ENCODE data around the gene FEZF1. TPM values are rescaled to one million over a fixed set of nuclear protein-coding genes. Genes with fewer than 3 reads are reported as not detected.

The FEZF1 gene
- polyA plus RNA-seq, 1 donor from 2014 or later, result 1.1 TPM

DNA sequence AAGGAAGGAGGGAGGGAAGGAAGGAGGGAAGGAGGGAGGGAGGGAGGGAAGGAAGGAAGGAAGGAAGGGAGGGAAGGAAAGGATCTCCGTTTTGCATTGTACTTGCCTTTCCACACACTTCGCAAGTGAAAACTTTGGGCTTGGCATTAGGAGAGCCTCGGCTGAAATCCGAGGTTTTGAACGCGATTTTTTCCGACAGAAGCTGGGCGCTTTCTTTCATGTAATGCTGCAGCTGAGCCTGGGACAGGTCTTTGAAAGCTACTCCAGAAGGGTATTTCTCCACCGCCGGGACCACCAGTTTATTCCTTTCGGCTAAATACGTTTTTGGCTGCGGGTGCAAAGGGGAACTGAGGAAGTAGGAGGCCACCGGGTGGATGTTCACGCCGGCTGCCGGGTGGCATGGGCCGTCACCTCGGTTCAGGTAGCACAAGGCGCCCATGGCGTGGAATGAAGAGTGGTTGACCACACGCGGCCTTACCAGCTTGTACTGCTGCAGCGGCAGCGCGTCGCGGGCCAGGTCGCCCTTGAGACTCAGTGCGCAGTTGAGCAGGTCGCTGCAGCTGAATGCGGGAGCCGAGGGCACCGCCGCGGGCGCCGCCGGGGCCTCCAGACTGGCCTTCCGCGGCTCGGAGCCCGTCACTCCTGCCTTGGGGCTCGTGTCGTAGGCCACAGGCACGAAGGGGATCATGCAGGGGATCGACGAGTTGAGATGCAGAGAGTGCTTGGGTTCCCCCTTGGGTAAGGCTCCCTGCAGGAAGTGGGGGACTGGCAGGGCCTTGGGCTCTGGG, 825 bp downstream of the FEZF1 start:
- Histone ChIP-seq H3K9me2 (ENCODE audit: insufficient read depth, low read length) (no peaks in the 10 kb centered on the region), H3F3A (ENCODE audit: insufficient read depth, low read length, poor library complexity, severe bottlenecking) (no peaks in the 10 kb centered on the region), H3K27ac (ENCODE audit: low read length) (no peak overlapping the region), H4K20me1 (ENCODE audit: insufficient read depth) (no peaks in the 10 kb centered on the region), H3K9ac (ENCODE audit: low read length) (peak overlapping the region; percentile 9), H3K36me3 (ENCODE audit: insufficient read depth, low read length) (no peaks in the 10 kb centered on the region), H3K4me3 (ENCODE audit: low read length) (peak overlapping the region; percentile 86), H3K27me3 (ENCODE audit: insufficient read depth, low read depth, low read length) (peaks cover 99% of the 10 kb centered on the region), H2AFZ (ENCODE audit: low read depth, low read length) (no peak overlapping the region), H3K9me3 (ENCODE audit: low read length) (no peaks in the 10 kb centered on the region), H3K4me2 (ENCODE audit: low read length) (no peak overlapping the region), H3K79me2 (replicated peaks; ENCODE audit: insufficient read depth, low read length) (peaks cover 97% of the 10 kb centered on the region)
- TF ChIP-seq POLR2AphosphoS5 (IDR thresholded peaks at IDR 0.05) (peak; percentile 15), EP300 (conservative IDR thresholded peaks at IDR 0.05; ENCODE audit: poor library complexity, severe bottlenecking) (no peak)

DNA sequence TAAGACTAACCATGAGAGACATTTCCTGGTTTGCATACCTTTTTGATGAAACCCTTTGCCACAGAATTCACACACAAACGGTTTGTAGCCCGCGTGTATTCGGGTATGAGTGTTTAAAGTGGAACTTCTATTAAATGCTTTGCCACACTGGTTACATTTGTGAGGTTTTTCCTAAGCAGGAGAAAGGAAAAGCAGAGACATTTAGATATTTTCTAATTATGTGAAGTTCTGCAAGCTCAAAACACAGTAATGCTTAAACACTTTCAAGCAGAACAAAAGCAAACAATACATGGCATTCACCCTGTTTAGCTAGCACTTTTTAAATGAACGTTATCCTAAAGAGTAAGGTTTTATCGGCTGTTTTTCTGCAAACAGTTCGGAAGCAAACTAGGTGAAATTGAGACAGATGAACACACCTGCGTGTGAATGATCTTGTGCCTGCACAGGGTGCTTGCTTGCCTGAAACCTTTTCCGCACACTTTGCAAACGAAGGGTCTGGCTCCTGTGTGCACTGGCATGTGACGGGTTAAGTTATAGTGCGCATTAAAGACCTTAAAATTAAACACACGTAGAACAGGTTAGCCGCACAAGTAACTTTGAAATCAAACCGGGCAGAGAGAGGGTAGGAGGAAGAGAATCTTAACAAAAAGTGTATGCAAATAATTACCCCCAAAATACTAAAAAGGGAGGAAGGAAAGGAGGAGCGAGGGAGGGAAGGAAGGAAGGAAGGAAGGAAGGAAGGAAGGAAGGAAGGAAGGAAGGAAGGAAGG, 1.6 kb downstream of the FEZF1 start:
- H3K27me3 ChIP-seq (ENCODE audit: insufficient read depth, low read depth, low read length), result peaks cover 91% of the 10 kb centered on the region
- H3K27ac ChIP-seq (ENCODE audit: low read length), result no peak overlapping the region
- H3K36me3 ChIP-seq (ENCODE audit: insufficient read depth, low read length), result no peaks in the 10 kb centered on the region
- no peak for TF ChIP-seq EZH2 (IDR thresholded peaks at IDR 0.05; ENCODE audit: borderline replicate concordance, insufficient read depth, low read length, poor library complexity, severe bottlenecking)
- peak; percentile 54 for TF ChIP-seq POLR2AphosphoS5 (IDR thresholded peaks at IDR 0.05)
- no peak overlapping the region for H3K9ac ChIP-seq (ENCODE audit: low read length)
- H3K79me2 ChIP-seq (replicated peaks; ENCODE audit: insufficient read depth, low read length), result peaks cover 96% of the 10 kb centered on the region
- peak overlapping the region; percentile 1 for H3K4me3 ChIP-seq (ENCODE audit: low read length)
- H3K9me3 ChIP-seq (ENCODE audit: low read length), result no peaks in the 10 kb centered on the region
- H2AFZ ChIP-seq (ENCODE audit: low read depth, low read length), result no peak overlapping the region
- H4K20me1 ChIP-seq (ENCODE audit: insufficient read depth), result no peaks in the 10 kb centered on the region
- H3F3A ChIP-seq (ENCODE audit: insufficient read depth, low read length, poor library complexity, severe bottlenecking), result no peaks in the 10 kb centered on the region
- H3K4me2 ChIP-seq (ENCODE audit: low read length), result no peak overlapping the region
- no peaks in the 10 kb centered on the region for H3K9me2 ChIP-seq (ENCODE audit: insufficient read depth, low read length)

DNA sequence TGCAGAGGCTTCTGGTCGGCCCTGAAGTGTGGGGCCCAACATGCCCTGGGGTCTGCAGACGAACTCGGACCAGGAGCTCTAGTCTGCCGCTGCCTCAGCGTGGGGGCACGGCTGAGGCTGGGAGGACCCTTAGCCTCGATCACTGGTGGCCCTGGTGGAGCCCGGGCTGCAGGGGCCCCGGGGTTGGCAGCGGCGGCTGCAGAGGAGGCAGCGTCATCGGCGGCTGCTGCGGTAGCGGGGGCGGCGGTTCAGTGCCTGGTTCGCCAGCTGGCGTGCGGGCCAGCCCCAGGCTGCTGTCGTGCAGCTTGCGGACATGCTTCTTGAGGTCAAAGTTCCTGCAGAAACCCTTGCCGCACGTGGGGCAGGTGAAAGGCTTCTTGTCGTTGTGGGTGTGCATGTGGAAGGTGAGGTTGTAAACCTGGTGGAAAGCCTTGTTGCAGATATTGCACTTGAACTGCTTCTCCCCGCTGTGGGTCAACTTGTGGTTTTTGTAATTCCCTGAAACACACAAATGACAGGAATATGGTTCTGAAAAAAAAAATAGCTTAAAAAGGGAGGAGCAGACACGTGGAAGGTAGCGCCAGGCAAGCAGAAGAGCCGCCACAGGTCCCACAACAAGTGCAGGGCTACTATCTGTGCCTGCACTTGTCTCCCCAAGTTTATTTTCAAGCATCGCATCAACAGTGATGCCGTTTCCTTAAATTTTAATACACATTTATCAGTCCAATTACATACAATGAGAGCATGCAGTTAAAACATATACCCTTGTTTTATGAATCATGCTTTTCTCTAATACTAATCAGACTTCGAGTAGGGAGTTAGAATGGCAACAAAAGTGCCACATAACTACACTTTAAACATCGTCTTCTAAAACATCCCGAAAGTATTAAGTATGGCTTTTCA, 2.4 kb downstream of the FEZF1 start:
- H4K20me1 ChIP-seq (ENCODE audit: insufficient read depth), result no peaks in the 10 kb centered on the region
- H3K27me3 ChIP-seq (ENCODE audit: insufficient read depth, low read depth, low read length), result peaks cover 82% of the 10 kb centered on the region
- no peak overlapping the region for H3K4me2 ChIP-seq (ENCODE audit: low read length)
- TF ChIP-seq EZH2 (IDR thresholded peaks at IDR 0.05; ENCODE audit: borderline replicate concordance, insufficient read depth, low read length, poor library complexity, severe bottlenecking) (no peak), MXI1 (conservative IDR thresholded peaks at IDR 0.05; ENCODE audit: poor library complexity, severe bottlenecking) (no peak), EP300 (conservative IDR thresholded peaks at IDR 0.05; ENCODE audit: poor library complexity, severe bottlenecking) (no peak), POLR2AphosphoS5 (IDR thresholded peaks at IDR 0.05) (peak; percentile 18), TAF1 (IDR thresholded peaks at IDR 0.05; ENCODE audit: low read depth) (no peak), RAD21 (conservative IDR thresholded peaks at IDR 0.05) (no peak)
- TF ChIP-seq, protein P1, sequence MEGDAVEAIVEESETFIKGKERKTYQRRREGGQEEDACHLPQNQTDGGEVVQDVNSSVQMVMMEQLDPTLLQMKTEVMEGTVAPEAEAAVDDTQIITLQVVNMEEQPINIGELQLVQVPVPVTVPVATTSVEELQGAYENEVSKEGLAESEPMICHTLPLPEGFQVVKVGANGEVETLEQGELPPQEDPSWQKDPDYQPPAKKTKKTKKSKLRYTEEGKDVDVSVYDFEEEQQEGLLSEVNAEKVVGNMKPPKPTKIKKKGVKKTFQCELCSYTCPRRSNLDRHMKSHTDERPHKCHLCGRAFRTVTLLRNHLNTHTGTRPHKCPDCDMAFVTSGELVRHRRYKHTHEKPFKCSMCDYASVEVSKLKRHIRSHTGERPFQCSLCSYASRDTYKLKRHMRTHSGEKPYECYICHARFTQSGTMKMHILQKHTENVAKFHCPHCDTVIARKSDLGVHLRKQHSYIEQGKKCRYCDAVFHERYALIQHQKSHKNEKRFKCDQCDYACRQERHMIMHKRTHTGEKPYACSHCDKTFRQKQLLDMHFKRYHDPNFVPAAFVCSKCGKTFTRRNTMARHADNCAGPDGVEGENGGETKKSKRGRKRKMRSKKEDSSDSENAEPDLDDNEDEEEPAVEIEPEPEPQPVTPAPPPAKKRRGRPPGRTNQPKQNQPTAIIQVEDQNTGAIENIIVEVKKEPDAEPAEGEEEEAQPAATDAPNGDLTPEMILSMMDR (IDR thresholded peaks at IDR 0.05; ENCODE audit: poor library complexity, severe bottlenecking), result no peak
- TF ChIP-seq, protein P2, sequence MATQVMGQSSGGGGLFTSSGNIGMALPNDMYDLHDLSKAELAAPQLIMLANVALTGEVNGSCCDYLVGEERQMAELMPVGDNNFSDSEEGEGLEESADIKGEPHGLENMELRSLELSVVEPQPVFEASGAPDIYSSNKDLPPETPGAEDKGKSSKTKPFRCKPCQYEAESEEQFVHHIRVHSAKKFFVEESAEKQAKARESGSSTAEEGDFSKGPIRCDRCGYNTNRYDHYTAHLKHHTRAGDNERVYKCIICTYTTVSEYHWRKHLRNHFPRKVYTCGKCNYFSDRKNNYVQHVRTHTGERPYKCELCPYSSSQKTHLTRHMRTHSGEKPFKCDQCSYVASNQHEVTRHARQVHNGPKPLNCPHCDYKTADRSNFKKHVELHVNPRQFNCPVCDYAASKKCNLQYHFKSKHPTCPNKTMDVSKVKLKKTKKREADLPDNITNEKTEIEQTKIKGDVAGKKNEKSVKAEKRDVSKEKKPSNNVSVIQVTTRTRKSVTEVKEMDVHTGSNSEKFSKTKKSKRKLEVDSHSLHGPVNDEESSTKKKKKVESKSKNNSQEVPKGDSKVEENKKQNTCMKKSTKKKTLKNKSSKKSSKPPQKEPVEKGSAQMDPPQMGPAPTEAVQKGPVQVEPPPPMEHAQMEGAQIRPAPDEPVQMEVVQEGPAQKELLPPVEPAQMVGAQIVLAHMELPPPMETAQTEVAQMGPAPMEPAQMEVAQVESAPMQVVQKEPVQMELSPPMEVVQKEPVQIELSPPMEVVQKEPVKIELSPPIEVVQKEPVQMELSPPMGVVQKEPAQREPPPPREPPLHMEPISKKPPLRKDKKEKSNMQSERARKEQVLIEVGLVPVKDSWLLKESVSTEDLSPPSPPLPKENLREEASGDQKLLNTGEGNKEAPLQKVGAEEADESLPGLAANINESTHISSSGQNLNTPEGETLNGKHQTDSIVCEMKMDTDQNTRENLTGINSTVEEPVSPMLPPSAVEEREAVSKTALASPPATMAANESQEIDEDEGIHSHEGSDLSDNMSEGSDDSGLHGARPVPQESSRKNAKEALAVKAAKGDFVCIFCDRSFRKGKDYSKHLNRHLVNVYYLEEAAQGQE (IDR thresholded peaks at IDR 0.05; ENCODE audit: borderline replicate concordance), result no peak
- H2AFZ ChIP-seq (ENCODE audit: low read depth, low read length), result no peak overlapping the region
- no peak overlapping the region for H3K9ac ChIP-seq (ENCODE audit: low read length)
- no peaks in the 10 kb centered on the region for H3F3A ChIP-seq (ENCODE audit: insufficient read depth, low read length, poor library complexity, severe bottlenecking)
- no peaks in the 10 kb centered on the region for H3K9me3 ChIP-seq (ENCODE audit: low read length)
- no peak overlapping the region for H3K27ac ChIP-seq (ENCODE audit: low read length)
- H3K4me3 ChIP-seq (ENCODE audit: low read length), result peak overlapping the region; percentile 37
- H3K36me3 ChIP-seq (ENCODE audit: insufficient read depth, low read length), result no peaks in the 10 kb centered on the region
- H3K9me2 ChIP-seq (ENCODE audit: insufficient read depth, low read length), result no peaks in the 10 kb centered on the region
- H3K79me2 ChIP-seq (replicated peaks; ENCODE audit: insufficient read depth, low read length), result peaks cover 95% of the 10 kb centered on the region
